Middle frontal gyrus (tissue), 1 donor: ENCODE results near the gene OPCML.

Experiments
- DNase-seq: peaks from one replicate; pipeline ENCODE4 v3.0.0-alpha.2; 2015; ENCODE audit warnings: low spot score; ENCODE audit errors: extremely low spot score

The OPCML gene

DNA sequence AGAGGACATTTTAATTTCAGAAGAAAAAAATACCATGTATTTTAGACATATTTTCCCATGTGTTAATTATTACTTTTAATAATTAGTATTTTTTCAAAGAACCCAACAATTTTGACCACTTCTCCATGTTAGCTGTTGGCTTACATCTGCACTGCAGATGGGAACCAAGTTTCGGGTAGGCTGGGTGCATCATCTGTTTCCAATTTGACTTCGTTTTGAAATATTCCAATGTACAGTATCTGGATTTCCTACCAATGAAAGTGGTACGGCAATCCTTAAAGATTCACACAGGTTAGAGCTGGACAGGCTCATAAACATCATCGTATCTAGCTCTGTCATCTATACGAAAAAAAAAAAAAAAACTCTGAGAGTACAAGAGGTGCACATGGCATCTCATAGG, 670.2 kb downstream of the OPCML start:
- no peak for DNase-seq

DNA sequence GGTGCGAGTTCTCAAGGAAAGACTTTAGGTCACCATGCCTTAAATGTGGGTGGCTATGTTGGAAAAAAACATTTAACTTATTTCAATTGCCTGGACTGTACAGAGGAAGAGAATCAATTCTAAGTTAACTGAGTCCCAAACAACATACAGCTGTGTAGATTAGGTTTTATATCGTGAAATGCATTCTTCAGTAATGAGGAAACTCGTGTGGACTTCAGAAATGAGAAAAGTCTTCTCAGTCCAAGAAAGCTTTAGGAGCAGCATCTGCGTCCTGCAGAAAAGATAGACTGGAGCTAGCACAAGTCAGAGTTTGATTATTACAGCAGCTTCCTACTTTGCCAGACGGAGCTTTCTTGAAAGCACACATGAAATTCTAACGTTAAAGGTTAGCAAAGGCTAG, 673.0 kb downstream of the OPCML start:
- no peak for DNase-seq

DNA sequence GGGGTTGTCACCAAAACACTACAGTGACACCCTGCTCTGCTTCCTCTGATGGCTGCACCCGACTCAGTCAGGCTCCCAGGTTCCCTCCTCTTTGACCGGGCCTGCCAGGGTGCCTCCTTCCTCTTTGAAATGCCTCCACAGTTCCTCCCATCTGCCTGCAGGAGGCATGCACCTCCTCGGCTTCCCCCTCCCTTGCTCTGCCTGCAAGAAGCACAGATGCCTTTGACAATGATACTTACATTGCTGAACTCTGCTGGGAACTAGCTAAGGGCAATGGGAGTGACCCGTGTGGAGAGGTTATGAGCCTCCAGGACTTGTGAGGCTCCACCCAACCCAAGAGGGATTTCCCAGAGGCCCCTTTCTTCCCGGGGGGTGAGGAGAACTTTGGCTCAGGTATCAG, 674.1 kb downstream of the OPCML start:
- no peak for DNase-seq

DNA sequence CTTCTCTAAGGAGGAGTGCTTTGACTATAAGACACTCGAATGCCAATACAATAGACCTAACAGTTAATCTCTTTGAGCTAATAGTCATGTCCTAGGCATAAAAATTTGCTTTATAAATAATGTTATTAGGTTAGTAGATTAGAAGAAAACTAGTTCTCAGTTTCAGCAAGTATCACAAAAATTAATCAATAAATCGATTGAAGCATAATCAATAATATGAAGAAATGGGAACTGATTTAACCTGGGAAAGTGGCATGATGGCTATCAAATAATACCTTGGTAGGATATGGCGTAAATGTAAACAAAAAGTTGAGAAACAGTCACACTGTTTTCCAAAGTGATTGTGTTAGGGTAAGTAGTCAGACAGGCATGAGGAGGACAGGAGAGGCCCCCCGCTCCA, 676.3 kb downstream of the OPCML start:
- DNase-seq, result no peak

DNA sequence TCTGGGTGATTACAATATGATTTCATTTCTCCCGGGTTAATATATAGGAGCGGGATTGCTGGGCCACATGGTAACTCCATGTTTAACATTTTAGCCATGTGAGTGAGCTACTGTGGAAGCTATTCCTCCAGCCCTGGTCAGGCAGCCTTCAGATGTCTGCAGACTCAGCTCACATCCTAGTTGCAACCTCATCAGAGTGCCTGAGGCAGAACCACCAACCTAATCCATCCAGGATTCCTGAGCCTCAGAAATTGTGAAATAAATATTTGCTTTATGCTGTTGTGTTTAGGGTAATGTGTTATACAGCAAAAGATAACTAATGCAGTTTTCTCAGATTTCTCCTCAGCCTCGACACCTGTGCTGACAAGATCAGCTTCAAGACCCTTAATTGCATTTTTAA, 676.8 kb downstream of the OPCML start:
- no peak for DNase-seq

DNA sequence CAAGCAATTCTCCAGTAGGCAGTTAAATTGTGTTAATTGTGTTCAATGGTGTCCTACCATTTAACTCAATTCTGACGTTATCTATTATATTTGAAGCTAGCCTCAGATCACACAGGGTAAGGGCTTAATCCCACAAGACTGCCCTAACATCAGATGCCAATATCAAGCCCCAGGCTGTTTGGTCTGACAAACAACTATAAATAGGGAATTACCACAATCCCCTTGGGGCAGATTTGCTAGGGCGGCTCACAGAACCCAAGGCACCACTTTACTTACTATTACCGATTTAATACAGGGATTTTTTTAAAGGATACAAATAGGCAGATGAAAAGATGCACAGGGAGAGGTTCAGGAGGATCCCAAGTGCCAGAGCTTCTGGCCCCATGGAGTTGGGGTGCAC, 678.4 kb downstream of the OPCML start:
- no peak for DNase-seq

DNA sequence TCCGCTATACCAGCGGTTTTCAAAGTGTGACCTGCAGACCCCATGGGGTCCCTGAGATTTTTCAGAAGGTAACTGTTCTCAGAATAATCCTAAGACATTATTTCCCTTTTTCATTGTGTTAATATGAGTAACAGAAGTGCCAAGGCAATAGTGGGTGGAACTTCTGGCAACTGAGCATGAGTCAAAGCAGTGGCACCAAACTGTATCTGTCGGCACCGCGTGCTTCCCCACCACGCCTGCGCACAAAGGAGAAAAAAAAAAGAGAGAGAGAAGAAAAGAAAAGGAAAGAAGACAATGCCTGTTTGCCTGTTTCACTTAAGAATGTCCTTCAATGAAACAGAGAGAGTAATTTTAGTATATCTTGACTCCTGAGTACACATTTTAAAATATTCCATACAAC, 679.9 kb downstream of the OPCML start:
- no peak for DNase-seq

DNA sequence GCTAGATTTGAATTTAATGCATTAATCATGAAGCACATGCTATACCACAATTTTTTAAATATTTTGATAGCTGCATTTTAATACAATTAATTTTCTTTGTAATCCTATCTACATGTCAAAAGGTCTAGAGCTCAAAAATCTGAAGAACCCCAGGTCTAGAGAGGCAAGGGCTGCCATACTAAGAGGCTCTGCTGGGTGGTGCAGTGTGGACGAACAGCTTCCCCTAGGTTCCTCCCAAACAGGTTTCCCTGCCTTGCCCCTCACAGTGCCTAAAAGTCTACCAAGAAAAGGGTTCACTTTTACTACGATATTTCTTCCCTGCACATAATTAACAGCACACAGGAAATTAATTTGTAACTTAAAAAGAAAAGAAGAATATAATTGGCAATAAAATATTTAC, 681.1 kb downstream of the OPCML start:
- no peak for DNase-seq

DNA sequence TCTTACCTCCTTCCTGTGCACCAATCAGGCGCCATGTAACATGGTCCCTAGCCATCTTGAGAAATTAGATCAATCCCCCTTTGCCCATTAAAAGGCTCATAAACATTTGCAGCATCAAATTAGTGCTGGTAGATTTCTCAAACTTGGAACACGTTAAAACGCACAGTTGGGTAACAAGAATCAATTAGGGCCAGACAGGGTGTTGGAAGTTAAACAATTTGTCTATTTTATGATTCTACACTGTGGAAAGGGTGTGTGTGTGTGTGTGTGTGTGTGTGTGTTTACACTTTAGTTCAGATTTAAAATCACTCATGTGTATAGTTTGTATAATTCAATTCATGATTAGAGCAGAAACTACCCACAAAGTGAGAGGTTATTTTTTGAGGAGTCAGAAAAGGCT, 682.0 kb downstream of the OPCML start:
- no peak for DNase-seq

DNA sequence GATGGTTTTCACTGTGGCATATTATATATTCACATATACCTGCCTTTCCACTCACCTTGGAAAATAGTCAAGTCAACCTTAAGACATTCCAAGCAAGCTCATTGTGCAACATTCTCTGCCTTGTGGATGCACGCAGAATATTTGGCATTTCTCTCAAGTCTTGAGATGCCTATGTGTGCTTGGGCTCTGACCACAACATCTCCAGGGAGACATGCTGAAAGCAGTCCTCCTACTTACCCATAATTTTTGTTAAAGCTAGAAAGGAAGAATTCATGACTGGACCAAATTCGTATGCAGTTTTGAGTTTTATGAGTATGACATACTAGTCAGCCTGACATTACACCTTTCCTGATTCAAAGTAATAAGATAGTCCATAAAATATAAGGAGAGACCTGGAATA, 684.0 kb downstream of the OPCML start:
- DNase-seq, result no peak

DNA sequence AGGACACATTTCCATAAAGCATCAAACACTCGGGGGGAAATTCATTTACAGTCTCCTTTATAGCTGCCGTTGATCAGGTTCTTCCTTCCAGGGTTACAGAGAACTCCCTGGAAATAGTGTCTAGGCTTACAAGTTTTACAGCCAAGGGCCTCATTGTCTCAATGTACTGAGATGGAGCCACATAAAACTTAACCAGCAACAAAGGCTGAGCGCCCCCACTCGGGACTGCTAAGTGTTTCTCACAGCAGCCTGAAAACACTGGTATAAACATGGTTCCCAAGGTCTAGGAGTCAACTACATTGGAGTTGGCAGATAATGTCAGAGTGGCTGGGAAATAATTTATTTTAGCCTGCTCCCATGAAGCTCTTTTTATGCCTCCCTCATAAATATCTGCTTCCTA, 686.2 kb downstream of the OPCML start:
- no peak for DNase-seq

DNA sequence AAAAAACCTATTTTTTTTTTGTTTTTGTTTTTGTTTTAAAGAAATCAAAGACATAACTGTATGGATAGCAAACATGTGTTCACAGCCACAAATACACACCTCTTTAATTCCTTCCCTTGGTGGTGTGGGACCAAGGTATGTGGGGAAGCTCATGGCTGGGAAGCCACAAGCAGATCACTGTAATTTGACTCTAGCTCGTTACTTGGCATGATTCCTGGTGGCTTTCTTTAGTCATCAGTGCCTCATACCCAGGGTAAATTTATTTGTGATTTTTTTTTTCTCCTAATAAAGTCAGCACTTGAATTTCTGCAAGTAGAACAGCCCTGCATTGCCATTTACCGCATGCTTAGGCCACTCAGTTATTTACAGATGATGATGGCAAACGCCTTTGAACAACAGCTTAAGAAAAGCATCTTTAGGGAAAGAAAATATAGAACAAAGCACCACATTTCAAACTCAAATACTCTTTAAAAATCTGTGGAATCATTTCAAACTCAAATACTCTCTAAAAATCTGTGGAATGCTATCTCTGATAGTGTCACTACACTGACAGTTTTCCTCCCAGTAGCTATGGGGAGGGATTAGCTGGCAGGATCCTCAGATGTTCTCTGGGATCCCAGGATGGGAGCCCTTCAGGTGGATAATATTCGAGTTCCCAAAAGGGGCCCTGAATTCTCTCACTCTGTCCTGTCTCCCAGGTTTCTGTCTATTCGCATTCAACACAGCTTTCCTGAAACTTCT, 687.2 kb downstream of the OPCML start:
- DNase-seq, result no peak

DNA sequence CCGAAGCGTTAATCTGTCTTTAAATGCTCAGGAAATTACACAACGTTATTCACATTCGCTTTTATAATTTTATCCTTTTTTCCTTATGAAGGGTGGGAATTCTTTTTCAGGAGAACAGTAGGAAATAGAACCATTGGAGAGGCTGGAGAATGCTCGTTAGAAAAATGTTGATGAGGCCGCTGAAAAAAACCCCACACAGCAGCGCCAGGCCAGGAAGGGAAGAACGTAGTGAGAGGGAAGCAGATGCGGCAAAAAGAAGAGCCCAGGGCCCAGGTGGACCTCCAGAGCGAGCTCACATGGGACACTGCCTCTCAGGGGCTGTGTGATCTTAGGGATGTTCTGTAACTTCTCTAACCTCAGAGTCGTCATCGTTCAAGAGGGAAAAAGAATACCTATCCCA, 691.6 kb downstream of the OPCML start:
- no peak for DNase-seq

DNA sequence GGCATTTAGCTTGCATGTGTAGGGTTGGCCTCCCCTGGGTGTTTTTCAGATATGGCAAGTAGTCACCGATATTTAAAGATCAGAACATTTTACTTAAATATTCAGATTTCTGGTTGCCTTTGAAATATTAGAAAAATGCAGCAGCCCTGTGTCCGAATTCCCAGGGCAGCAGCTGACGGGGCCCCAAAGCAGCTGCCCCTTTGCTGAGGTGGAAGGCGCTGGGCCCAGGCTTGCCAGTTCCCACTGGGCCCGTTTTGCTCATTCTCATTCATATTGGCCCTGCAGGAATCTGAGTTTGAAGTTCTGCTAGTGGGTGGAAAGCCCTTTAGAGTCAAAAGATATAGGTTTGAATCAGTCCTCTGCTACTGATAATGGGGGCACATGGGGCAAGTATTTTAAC, 692.1 kb downstream of the OPCML start:
- no peak for DNase-seq

DNA sequence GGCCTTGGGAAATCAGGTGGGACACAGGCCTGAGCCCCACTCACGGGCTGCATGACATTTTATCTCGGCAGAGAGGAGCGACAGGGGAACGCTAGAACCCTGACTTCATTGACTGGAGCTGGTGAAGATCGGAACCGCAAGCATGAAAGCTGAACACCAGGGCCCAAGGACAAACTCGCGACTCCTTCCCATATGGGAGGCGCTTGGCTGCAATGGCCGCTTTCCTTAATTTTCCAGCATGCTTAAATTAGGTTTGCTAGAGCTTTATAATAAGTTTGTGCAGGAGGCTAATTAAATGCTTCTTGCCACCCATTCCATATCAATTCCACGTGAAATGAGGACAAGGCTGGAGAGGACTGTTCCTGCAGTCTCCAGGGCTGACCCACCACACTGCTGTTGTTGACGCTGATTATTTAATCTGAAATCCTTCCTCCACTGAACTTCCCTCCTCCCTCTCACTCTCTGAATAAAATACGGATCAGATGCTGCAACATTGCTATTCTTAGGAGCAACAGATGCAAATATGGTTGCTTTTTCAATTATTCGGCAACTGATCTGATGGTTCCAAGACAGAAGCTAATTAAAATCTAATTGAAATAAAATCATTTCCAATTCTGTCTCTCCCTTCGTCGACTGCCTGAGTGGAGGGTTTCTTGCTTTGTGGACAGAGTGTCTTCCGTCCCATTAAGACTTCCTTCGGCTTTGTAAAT, 692.9 kb downstream of the OPCML start:
- DNase-seq, result no peak

DNA sequence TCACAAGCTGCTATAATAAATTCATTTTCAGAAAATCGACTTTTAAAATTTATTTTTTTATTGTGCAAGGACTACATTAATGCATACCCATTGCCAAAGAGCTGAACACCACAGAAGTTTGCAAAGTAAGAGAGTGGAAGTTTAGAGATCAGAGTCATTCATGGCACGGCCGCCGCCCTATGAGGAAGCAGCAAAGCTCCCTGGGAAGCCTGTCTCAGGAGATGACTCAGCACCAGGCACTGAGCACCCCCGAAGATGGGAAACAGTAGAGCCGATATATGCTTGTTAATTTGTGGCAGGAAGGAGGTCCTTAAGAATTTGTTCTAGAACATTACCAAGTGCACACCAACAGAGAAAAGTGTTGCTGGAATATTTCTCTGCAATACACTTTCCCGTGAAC, 693.7 kb downstream of the OPCML start:
- DNase-seq, result no peak

DNA sequence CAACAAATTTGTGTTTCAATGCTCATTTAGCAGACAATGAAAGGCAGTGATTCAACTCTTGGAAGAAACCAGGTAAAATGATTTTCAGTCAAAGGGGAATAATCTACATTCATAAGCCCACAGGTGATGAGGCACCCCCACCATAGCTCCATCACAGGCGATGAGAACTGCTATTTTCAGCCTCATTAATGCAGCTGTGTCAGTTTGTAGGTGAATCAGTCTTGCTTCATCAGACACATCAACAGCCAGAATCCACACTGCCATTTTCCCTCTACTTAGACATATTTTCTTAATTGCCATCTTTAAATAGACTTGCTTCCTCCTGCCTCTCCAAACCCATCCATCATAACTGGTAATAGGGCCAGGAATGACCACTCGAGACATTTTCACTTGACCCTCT, 701.0 kb downstream of the OPCML start:
- no peak for DNase-seq

DNA sequence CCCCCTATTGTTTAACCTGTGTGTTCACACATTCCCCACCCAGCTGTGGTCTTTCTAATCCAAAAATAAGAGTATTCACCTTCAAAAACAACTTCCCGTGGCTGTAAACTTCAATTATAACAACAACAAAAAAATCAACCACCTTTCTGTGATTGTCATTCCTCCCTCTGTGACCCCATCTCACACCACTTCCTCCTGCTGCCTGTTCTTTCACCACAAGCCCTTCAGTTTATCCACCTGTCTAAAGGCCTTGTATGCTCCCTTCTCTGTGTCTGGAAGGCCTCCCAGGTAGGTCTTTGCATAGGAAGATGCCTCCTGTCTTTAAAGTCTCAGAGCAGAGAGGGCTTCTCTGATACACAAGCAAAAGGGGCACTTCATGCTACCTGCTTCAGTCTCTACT, 707.7 kb downstream of the OPCML start:
- DNase-seq, result no peak

DNA sequence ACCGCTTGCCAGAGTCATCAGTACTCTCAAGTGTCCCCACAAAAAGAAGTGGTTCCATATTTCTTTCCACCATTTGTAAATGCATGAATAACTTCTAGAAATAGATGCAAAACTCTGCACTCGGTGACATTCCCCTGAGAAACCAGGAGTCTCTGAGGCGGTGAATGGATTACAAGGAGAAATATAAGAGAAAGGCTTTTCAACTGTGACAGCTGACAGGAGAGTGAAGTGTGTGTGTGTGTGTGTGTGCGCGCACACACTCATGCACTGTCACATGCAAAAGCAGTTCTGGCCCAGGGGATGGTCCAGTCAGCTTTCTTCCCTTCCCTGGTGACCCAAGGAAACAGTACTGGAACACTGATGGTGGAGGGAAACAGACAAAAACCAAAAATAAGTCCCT, 710.0 kb downstream of the OPCML start:
- no peak for DNase-seq

DNA sequence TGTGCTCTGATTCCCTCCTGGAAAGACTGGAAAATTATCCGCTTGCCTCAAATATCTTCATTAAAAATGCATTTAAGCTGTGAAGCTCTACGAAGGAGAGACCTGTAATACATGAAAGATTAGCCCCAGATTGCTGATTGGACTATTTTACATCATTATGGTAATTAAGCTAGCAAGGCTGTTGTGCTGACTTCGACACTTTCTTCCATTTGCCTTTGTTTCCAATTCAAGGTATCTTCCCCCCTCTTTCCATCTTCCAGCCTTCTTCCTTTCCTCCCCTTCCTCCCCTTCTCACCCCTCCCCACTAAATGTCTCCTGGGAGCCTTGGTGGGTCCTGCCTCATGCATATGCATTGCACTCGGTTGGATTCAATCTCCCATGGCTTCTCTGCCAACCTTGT, 710.8 kb downstream of the OPCML start:
- no peak for DNase-seq

DNA sequence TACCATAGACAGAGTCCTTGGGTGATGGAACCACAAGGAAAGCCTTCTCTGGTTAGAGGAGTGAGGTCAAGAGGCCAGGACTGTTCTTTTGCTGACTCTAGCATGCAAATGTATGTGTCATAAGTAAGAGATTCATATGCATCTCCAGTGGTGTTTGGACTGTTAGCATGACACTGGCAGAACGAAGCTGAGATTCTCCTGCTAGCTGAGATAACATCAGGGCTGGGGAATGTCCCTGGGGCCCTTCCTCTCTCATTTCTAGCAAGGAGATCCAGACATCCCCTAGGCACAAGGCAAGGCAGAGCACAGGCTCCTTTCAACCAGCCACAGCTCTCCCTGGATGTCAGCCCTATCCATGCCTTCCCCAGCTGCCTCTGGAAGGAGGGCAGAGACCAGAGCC, 711.3 kb downstream of the OPCML start:
- no peak for DNase-seq

DNA sequence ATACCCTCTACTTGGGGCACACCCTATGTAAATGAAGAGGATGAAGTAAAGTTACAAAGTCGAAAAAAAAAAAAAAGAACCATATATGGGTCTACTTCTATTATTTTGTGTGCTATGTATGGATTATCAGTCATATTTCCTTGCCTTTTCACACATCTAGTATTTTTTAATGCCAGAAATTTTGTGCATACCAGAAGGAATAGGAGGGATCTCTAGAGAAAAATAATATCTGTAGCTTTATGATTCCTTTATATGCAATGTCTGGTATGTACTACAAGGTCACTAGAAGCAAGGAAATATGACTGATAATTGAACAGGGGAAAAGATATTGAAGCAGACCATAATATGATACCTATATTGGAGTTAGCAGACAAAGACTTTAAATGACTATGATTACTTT, 713.4 kb downstream of the OPCML start:
- no peak for DNase-seq

DNA sequence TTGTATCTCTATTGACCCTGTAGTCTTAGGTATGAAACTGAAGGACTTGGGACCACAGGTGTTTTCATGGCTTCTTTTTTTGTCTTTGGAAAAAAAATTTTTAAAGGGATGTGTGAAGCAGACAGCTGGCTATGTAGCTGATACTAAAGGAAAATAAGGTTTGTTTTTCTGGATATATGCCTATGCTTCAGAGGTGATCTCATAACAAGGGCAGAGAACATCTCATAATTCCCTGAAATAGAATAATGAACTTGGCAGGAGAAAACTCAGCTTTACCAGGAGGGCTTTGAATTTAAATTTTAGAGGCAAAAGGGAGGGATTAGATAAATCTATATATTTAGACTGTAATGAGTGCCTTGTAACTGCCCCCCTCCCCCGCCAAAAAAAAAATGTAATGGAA, 714.9 kb downstream of the OPCML start:
- DNase-seq, result no peak
